ENCODE results near the gene METTL1. TPM values are rescaled to one million over a fixed set of nuclear protein-coding genes. Genes with fewer than 3 reads are reported as not detected.
"Not testable (repeated sequence)": the region's sequence is repeated elsewhere in the genome, so short reads cannot be mapped to it uniquely, and the experiment has no call there.

The METTL1 gene
- total RNA-seq, 1 donor from 2014 or later = 20.2 TPM

DNA sequence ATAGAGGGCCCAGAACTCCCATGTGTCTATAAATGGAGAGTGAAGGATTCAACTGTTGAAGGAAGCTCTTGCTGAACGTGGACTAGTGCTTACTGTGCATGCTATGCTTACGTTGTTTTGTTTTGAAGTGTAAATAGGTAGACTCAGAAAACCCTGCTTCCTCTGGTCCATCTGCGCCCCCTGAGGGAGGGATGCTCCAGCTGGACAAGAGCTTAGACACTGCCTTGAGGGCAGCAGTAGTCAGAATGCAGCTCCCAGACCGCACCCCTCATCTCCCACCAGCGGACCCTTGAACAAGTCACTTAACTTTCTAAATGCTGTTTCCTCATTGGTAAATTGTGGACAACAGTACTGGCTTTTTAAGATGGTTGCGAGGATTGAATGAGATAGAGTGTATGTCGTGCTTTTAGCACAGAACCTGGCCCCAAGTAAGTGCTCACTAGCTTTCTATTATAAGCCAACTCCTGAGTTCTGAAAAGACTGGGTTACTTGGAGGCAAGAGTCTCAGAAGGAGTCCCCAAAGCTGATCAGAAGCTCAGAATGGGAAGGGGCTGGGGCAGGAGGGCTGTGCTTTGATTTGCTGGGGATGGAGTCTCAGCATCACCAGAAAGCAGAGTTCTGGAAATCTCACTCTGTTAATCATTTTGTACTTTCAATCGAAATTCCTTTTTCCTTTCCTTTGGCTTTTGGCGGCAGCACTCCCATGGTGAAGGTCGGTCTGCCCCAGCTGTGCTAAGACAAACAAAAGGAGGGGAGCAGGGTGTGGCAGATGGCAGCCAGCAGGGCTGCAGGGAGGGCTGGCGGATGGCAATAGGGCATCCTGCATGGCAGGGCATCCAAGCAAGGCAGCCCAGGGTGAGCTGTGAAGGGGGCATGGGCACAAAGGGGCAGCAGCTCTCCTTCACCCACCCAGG, 48.9 kb downstream of the METTL1 start:
- ATAC-seq = no peak

DNA sequence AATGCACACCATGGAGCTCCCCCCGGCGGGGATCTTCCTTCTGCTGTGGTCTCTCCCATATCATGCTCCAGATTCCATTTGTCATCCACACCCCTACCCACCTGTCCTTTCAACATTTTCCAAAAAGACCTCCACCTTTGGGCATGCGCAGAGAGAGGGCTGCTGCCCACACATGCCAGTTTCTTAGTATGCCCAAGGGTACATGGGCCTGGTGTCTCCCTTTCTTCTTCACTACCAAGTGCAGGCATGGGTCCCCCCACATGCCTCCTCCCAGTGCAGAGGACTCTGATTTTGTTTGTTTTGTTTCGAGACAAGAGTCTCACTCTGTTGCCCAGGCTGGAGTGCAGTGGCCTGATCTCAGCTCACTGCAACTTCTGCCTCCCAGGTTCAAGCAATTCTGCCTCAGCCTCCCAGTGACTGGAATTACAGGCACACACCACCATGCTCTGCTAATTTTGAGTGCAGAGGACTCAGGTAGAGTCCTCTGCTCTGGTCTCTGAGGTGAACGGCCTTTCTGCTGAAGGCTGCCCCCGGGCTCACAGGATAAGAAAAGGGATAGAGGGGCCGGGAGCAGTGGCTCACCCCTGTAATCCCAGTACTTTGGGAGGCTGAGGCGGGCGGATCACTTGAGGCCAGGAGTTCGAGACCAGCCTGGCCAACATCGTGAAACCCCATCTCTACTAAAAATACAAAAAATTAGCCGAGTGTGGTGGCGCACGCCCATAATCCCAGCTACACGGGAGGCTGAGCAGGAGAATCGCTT, 49.9 kb downstream of the METTL1 start:
- not testable (repeated sequence) for ATAC-seq

DNA sequence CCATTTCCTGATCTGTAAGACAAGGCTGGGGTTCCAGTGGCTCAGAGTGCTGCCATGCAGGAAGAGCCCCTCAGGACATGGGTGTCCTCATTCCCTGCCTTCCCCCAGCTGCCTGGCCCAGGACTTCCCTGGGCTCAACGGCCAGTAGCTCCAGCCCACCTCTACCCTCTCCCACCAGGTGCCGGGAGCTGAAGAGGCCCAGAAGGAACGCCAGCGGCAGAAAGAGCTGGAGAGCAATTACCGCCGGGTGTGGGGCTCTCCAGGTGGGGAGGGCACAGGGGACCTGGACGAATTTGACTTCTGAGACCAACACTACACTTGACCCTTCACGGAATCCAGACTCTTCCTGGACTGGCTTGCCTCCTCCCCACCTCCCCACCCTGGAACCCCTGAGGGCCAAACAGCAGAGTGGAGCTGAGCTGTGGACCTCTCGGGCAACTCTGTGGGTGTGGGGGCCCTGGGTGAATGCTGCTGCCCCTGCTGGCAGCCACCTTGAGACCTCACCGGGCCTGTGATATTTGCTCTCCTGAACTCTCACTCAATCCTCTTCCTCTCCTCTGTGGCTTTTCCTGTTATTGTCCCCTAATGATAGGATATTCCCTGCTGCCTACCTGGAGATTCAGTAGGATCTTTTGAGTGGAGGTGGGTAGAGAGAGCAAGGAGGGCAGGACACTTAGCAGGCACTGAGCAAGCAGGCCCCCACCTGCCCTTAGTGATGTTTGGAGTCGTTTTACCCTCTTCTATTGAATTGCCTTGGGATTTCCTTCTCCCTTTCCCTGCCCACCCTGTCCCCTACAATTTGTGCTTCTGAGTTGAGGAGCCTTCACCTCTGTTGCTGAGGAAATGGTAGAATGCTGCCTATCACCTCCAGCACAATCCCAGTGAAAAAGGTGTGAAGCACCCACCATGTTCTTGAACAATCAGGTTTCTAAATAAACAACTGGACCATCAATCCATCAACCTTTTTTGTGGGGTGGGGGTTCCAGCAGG, 51.0 kb downstream of the METTL1 start:
- ATAC-seq = no peak

DNA sequence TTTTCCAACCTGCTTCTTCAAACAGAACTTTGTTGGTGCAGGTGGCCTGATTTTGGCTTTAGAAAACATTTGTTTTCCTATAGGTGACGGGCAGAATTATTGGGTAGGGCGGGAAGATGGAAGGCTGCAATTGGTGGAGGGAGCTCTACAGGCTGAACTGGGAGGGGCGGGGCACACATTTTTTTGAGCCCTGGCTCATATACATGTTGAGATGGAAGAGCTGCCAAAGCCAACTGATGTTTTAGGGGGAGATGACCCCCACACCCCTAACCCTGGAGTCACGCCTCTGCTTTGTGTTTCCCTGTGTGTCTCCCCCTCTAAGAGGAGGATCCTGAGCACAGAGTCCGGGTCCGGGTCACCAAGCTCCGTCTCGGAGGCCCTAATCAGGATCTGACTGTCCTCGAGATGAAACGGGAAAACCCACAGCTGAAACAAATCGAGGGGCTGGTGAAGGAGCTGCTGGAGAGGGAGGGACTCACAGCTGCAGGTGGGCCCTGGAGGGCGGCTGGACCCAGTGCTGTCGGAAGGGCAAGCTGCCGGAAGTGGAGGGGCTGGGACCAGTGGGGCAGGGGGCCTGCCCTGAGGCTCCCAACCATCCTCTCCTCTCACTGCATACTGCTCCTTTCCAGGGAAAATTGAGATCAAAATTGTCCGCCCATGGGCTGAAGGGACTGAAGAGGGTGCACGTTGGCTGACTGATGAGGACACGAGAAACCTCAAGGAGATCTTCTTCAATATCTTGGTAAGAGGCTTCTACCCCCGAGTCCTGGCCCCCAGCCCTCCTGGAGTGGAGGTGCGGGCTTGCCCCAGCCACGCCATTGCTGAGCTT, 51.9 kb downstream of the METTL1 start:
- no peak for ATAC-seq

DNA sequence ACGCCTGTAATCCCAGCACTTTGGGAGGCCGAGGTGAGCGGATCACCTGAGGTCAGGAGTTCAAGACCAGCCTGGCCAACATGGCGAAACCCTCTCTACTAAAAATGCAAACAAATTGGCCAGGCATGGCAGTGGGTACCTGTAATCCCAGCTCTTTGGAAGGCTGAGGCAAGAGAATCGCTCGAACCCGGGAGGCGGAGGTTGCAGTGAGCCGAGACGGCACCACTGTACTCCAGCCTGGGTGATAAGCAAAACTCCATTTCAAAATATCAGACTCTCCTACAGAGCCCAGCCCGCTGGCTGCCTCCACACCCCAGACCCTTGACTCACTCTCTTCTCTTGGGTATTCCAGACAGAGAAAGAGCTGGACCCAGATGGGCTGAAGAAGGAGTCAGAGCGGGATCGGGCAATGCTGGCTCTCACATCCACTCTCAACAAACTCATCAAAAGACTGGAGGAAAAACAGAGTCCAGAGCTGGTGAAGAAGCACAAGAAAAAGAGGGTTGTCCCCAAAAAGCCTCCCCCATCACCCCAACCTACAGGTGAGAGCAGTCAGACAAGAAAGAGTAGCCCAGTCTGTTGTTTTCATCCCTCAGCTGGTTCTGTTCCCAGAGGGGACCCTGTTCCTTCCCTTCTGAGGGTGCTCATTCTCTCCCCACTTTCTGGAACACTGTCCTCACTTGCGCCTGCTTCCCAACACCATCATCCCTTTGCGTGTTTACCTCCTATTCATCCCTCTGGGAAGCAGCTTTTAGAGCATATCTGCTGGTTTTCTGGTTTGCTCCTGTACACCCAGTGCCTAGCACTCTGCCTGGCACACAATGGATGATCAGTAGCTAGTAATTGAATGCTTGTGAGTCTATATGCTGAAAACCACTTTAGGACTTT, 53.0 kb downstream of the METTL1 start:
- ATAC-seq = no peak

Other genes starting within 250 kb of the METTL1 start
- gene MBD6, start 249.3 kb downstream of the METTL1 start, total RNA-seq = 50.5 TPM
- 105 TPM for gene DCTN2, start 224.9 kb downstream of the METTL1 start, total RNA-seq
- 0.16 TPM for gene KIF5A, start 222.1 kb downstream of the METTL1 start, total RNA-seq
- gene PIP4K2C, start 180.9 kb downstream of the METTL1 start, total RNA-seq = 35.8 TPM
- 4.1 TPM for gene DTX3, start 167.3 kb downstream of the METTL1 start, total RNA-seq
- gene ARHGEF25, start 160.7 kb downstream of the METTL1 start, total RNA-seq = 1.5 TPM
- gene B4GALNT1, start 138.9 kb downstream of the METTL1 start, total RNA-seq = 0.04 TPM
- gene OS9, start 78.0 kb downstream of the METTL1 start, total RNA-seq = 156 TPM
- gene AGAP2, start 33.4 kb downstream of the METTL1 start, total RNA-seq = 0.64 TPM
- gene TSPAN31, start 27.1 kb downstream of the METTL1 start, total RNA-seq = 22.6 TPM
- gene CDK4, start 19.8 kb downstream of the METTL1 start, total RNA-seq = 62.3 TPM
- gene MARCHF9, start 17.0 kb downstream of the METTL1 start, total RNA-seq = 5.9 TPM
- 1.6 TPM for gene CYP27B1, start 5.0 kb downstream of the METTL1 start, total RNA-seq
- 3.4 TPM for gene EEF1AKMT3, start 509 bp upstream of the METTL1 start, total RNA-seq
- gene TSFM, start 10.7 kb upstream of the METTL1 start, total RNA-seq = 22.6 TPM
- 1.7 TPM for gene AVIL, start 46.6 kb upstream of the METTL1 start, total RNA-seq
- 49.8 TPM for gene CTDSP2, start 74.6 kb upstream of the METTL1 start, total RNA-seq
- gene ATP23, start 169.5 kb upstream of the METTL1 start, total RNA-seq = 7.6 TPM